ENCODE measurements around the gene NOC2L.

NOC2L gene

DNA sequence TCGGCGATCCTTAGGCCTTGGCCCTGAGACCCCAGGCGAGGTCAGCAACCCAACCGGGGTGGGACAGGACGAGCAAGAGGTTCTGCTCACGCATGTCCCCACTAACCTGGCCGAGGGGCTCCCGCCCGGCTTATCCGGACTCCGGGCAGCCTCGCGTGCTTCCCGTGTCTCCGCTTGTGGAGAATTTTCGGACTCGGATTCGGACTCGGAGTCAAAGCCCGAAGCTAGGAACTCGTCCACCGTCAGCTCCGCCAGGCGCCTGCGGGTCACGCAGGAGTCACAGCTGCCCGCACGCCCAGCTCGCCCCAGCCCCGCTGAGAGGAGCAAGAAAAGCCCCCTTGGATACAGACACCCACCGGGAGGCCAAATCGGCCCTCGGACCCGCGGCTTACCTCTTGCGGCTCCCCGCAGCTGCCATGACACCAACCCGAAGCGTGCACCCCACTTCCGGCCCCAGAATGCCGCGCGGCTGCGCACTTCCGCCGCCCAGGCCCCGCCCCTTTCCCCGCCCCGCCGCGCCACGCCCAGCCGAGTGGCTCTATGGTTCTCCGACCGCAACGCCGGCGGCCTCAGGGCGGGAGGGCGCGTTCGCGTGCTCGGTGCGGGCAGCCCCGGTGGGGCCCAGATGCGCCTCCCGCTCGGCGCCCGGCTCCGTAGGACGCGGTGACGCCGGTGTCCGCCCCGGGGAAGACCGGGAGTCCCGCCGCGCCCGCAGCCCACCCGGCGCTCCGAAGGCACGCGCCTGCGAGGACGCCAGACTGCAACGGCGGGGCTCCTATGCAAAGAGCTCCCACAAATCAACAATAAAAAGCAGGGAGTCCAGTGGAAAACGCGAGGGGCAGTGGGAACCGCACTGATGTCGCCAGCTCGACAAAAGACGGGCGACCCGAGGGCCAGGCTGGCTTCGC, at the start of gene NOC2L:
TSS of gene NOC2L (minus strand) at position 434 of the 908 bp plus-strand sequence. CDS start at position 418, 16 bp downstream.
- TF ChIP-seq ISL1 (CRISPR knock-in tag; IDR thresholded peaks at IDR 0.05) (no peak), GLIS3 (CRISPR knock-in tag; IDR thresholded peaks at IDR 0.05) (no peak)
- ATAC-seq: peak; percentile 91

- ATAC-seq: no peak
Observed at GRCh38 chr1:1006305-1007159, 47.5 kb upstream of the NOC2L start.

DNA sequence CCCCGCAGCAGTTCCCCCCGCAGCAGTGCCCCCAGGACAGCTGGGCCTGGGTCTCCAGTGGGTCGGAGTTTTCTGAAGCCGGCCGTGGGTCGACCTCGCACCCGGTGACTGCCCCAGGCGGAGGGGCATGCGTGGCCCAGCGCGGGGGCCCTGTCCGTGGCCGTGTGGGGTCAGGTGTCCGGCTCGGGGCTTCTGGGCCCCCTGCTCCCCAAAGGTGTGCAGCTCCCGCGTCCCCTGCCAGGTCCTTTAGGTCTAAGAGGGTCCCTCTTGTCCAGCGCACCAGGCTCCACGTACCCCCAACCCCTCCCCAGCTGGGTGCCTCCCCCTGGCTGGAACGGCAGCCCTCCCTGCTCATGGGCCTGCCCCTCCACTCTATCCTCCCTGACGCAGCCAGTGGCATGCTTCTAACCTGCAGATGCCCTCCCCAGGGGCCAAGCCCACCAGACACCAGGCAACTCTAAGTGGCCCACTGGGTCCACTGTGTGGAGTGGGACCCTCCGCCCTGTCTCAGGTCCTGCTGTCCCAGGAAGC, 46.8 kb upstream of the NOC2L start:
- no peak for TF ChIP-seq PPARA (CRISPR knock-in tag; IDR thresholded peaks at IDR 0.05; ENCODE audit: borderline replicate concordance)
- no peak for TF ChIP-seq CSDC2 (CRISPR knock-in tag; IDR thresholded peaks at IDR 0.05)
- TF ChIP-seq ZNF70 (CRISPR knock-in tag; IDR thresholded peaks at IDR 0.05): no peak
- TF ChIP-seq OSR1 (CRISPR knock-in tag; IDR thresholded peaks at IDR 0.05): no peak
- TF ChIP-seq, protein P1, sequence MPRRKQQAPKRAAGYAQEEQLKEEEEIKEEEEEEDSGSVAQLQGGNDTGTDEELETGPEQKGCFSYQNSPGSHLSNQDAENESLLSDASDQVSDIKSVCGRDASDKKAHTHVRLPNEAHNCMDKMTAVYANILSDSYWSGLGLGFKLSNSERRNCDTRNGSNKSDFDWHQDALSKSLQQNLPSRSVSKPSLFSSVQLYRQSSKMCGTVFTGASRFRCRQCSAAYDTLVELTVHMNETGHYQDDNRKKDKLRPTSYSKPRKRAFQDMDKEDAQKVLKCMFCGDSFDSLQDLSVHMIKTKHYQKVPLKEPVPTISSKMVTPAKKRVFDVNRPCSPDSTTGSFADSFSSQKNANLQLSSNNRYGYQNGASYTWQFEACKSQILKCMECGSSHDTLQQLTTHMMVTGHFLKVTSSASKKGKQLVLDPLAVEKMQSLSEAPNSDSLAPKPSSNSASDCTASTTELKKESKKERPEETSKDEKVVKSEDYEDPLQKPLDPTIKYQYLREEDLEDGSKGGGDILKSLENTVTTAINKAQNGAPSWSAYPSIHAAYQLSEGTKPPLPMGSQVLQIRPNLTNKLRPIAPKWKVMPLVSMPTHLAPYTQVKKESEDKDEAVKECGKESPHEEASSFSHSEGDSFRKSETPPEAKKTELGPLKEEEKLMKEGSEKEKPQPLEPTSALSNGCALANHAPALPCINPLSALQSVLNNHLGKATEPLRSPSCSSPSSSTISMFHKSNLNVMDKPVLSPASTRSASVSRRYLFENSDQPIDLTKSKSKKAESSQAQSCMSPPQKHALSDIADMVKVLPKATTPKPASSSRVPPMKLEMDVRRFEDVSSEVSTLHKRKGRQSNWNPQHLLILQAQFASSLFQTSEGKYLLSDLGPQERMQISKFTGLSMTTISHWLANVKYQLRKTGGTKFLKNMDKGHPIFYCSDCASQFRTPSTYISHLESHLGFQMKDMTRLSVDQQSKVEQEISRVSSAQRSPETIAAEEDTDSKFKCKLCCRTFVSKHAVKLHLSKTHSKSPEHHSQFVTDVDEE (CRISPR knock-in tag; IDR thresholded peaks at IDR 0.05): no peak
- TF ChIP-seq SNAI2 (CRISPR knock-in tag; IDR thresholded peaks at IDR 0.05): no peak
- TF ChIP-seq POU6F1 (CRISPR knock-in tag; IDR thresholded peaks at IDR 0.05; ENCODE audit: borderline replicate concordance, low read depth): no peak
- TF ChIP-seq ZNF565 (CRISPR knock-in tag; conservative IDR thresholded peaks at IDR 0.05; ENCODE audit: low read depth): no peak
- ATAC-seq: no peak

More at GRCh38 chr1:1006305-1007159, 47.5 kb upstream of the NOC2L start:
- TF ChIP-seq ZFP30 (CRISPR knock-in tag; IDR thresholded peaks at IDR 0.05) (no peak), ZC3H10 (CRISPR knock-in tag; IDR thresholded peaks at IDR 0.05) (no peak), RARB (CRISPR knock-in tag; IDR thresholded peaks at IDR 0.05) (no peak), CSDC2 (CRISPR knock-in tag; IDR thresholded peaks at IDR 0.05) (no peak)

- TF ChIP-seq TCF4 (CRISPR knock-in tag; IDR thresholded peaks at IDR 0.05; ENCODE audit: borderline replicate concordance): peak; percentile 44; the same call in 1 of the 2 replicates
- no peak for TF ChIP-seq OSR1 (CRISPR knock-in tag; IDR thresholded peaks at IDR 0.05)
- TF ChIP-seq, protein P1 (CRISPR knock-in tag; IDR thresholded peaks at IDR 0.05): no peak
- no peak for TF ChIP-seq POU6F1 (CRISPR knock-in tag; IDR thresholded peaks at IDR 0.05; ENCODE audit: borderline replicate concordance, low read depth)
Observed at GRCh38 chr1:1004780-1005697, 46.0 kb upstream of the NOC2L start.

More at GRCh38 chr1:1004780-1005697, 46.0 kb upstream of the NOC2L start:
- ATAC-seq: peak; percentile 50

Data from SK-N-SH treated with all-trans-retinoic acid at 6 μM for 48 hours (cell line).